Middle frontal gyrus (tissue), 1 donor: ENCODE results near the gene RALY.

Source experiments
- DNase-seq: peaks from one replicate; pipeline ENCODE4 v3.0.0-alpha.2; 2015; ENCODE audit warnings: low spot score; ENCODE audit errors: extremely low spot score

Gene RALY

DNA sequence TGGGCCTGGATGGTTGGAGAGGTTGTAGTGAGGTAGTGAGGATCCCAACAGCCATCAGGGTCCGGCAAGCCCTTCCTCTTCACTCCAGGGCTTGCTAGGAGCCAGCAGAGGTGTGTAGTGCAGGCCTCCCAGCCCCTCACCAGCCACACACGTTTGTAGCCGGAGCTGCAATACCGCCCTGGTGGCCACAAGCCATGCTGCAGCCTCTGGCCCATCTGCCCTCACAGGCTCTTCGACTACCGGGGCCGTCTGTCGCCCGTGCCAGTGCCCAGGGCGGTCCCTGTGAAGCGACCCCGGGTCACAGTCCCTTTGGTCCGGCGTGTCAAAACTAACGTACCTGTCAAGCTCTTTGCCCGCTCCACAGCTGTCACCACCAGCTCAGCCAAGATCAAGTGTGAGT lies 81.9 kb downstream of the RALY start:
- DNase-seq, result no peak

DNA sequence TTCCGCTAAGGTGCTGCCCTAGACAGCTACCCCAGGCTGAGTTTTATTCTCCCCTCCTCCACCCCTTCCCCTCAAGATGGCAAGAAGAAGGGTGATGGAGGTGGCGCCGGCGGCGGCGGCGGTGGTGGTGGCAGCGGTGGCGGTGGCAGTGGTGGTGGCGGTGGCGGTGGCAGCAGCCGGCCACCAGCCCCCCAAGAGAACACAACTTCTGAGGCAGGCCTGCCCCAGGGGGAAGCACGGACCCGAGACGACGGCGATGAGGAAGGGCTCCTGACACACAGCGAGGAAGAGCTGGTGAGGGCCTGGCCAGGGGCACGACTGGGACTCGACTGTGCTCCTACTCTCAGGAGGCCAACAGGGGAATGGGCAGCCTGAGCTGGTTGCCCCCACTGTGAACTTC lies 83.2 kb downstream of the RALY start:
- DNase-seq, result no peak

DNA sequence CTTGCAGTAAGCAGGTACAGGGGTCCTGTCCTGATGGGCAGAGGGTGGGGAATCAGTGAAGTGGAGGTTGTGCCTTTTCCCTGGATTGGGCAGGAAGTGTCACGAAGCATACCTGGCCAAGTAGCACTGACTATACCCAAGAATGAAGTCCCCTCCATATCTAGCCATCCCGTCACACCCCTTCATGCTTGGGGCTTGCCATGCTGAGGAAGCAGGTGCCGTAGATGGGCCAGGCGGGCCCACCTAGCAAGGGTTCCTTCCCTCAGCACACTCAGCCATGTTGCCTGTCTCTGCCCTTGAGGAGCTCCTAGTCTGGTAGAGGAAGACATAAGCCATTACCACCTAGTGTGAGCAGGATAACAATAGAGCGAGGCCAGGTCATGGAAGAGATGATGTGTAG lies 84.8 kb downstream of the RALY start:
- no peak for DNase-seq

DNA sequence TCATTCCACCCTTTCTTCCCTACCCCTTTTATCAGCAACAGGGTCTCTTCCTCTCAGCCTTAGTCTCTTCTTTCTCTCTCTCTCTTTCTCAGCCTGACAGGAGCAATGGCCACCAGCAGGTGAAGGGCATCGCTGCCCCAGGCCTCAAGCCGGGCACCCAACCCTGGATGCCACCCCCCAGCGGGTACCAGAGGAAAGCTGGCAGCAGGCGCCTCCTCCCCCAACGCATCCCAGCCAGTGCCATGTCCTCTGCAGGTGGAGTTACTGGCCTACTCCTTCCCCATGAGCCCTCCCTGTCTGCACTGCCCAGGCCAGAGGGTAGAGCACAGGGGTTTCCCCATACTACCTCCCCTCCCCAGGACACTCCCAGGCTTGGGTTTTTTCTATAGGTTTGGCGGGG lies 86.1 kb downstream of the RALY start:
- no peak for DNase-seq

DNA sequence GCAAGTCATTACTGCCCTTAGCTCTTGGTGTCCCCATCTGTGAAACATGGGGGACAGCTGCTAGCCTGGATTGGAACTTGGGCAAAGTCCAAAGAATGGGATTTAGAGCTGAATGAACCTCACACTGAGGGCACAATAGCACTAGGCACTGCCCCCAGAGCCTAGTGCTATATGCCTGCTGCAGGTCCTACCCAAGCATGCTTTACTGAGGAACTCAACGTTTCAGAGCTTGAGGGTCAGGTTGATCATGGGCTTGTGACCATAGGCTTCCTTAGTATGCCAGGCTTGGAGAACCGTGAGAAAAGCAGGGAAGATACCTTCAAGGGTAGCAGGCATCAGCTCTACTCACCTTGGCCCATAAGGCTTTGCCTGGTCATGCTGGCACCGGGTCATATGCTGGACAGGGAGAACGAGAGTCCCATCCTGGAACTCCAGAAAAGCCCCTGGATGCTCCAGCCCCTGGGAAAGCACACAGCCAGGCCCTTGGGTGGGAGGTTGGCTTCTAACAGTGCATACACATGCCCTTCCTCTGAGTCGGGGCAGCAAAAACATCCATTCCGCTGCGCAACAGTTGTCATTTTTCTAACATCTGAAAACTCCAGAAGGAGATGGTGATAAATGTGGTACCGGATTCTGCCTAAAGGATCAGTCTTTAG lies 88.6 kb downstream of the RALY start:
- no peak for DNase-seq

DNA sequence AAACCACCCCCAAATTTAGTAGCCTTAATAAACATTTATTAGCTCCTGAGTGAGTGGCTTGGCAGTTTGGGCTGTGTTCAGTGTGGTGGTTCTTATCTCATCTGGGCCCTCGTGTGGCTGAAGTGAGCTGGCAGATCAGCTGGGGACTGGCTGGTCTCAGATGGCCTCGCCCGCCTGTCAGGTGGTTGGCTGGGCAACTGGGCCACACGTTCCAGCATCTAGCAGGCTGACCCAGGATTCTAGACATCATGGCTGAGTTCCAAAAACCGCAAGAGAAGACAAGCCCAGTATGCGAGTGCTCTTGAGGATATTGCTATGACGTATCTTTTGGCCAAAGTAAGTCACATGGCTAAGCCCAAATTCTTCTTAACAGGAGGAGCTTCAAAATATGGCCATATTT lies 89.4 kb downstream of the RALY start:
- no peak for DNase-seq

DNA sequence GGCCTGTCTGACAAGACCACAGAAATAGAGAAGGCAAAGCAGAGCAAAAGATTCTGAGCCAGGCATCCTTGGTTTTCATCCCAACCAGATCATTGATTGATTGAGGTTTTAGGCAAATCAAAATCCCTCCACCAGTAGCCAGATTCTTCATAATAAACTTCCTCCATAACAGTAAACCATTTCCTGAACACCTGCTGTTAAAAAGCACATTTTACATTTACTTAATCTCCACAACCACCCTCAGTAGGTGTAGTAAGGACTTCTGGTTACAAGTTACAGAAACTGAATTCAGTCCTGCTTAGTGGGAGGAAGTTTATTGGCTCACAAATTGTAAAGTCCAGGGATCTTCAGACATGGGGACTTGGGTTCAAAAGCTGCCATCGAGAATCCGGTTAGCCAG lies 90.1 kb downstream of the RALY start:
- DNase-seq, result no peak

DNA sequence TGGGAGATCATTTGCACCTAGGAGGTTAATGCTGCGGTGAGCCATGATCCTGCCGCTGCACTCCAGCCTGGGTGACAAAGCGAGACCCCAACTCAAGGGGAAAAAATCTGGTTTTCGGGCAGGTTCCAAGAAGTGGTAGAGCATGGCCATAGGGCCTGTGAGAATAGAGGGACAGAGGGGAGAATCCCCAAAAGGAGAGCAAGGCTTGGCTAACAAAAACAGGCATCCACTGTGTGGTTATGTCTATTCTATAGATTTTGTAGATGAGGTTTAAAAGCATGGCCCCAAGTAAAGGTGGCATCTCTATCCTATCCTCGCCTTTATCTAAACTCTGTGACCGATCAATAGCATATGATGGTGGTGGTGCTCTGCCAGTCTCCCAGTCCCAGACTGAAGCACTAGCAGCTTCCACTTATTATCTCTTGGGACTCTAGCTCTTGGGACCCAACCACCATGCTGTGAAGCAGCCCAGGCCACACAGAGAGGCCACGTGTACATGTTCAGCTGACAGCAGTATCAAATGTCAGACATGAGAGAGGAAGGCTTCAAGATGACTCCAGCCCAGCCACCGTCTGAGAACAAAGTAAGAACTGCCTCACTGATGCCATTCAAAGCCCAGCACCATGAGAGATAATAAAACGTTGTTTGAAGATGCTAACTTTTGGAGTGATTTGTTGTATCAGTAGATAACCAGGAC lies 90.7 kb downstream of the RALY start:
- DNase-seq, result no peak

DNA sequence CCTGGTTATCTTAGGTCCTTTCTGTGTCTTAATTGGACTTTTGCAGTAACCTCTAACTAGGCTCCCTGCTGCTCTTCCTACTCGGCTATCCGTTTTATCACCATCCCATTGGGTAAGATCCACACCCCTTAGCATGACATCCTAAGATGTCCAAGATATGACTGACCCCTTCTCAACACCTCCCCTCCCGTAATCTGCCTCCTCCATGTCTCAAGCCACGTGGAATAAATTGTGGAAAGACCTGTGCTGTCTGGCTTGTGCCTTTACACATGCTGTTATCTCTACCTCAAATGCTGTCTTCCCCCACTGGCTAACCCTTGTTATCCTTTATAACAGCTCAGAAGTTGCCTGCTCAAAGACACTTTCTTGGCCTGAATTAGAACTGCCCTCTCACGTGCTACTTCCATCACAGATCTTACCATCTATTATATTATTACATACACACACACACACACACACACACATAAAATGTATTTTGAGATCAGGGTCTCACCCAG lies 91.9 kb downstream of the RALY start:
- DNase-seq, result no peak

DNA sequence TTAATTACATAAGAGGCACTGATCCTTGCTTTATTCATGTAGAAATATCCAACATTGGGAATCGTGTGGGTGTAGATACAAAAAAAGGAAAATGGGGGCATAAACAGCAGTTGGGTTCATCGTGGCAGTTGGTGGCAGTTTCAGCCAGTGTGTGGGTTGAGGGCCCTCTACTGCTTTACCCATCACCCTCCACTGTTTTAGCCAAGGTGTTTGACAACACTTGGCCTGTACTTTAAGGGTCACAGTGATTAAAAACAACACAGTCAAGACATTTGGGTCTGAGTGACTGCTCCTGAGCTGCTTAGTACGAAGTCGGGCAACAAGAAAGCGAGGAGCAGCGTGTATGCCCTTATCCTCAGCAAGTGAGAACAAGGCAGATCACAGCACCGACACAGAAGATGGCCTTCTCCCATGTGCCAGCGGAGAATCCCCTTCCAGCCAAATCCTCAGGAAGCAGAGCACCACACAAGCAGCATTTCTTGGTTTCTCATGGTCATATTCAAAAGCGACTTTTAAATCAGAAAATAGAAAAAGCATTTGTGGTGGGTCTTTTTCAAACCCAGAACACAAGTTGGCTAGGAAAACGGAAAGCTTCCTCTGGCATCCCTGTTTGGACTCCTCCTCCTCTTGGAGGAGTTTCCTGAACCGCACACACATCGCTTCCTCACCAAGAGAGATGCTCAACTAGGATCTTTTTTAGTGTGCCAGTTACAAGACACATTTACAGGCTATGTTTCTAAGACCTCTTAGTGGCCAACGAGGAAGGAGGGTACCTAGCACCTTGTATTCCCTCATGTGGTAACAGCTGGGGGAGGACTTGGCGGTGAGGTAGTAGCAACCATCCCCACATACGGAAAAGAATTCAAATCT lies 94.8 kb downstream of the RALY start:
- no peak for DNase-seq

DNA sequence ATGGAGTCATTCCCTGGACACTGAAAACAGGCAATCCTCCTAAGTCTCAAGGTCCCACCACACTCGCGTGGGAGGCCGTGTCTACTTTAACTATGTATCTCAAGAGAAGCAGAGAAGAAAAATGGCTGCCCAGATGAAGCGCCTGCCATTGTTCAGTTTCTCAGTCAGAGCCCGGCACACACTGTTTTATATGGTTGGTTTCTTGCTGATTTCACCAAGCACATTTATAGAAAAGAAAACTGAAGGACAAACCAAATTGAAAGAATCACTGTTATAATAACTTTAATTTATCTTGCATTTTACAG lies 95.4 kb downstream of the RALY start:
- no peak for DNase-seq

DNA sequence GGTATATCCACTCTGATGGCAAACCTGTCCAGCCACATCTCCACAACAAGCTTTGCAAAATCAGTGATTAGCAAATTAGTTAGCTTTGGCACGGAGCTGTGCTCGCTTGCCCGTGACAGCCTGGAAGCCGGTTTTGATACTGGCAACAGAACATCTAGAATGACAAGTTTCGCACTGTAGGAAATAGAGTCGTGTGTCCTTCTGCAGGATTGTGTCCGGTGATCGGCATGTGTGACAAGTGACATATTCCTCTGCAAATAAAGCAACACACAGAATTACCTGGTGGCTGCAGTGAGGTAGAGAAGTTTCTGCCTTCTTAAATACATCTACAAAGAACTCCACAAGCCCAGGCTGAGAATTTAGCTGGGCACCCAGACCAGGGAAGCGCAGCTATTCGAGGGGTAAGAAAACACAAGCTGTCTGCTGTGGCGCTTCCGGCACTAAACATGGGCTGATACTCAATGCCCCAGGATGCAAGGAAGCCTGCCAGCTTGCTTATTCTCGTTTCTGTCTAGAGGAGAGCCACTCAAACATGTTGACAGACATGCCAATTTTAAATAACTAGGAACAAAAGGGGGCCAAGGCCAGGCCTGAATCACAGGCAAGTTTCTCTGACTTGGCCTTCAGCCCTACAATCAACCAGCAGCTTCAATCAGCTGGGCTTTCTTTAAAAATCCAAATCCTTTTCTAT lies 96.1 kb downstream of the RALY start:
- no peak for DNase-seq

DNA sequence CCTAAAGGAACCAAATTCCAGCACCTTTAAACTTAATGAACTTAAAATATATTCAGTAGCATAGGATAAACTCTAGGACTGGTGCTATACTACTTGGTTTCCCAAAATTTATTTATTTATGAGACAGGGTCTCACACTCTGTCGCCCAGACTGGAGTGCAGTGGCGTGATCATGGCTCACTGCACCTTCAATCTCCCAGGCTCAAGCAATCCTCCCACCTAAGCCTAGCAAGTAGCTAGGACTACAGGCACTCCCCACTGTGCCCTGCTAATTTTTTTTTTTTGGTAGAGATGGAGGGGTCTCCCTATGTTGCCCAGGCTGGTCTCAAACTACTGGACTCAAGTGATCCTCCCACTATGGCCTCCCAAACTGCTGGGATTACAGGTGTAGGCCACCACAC lies 96.9 kb downstream of the RALY start:
- no peak for DNase-seq

DNA sequence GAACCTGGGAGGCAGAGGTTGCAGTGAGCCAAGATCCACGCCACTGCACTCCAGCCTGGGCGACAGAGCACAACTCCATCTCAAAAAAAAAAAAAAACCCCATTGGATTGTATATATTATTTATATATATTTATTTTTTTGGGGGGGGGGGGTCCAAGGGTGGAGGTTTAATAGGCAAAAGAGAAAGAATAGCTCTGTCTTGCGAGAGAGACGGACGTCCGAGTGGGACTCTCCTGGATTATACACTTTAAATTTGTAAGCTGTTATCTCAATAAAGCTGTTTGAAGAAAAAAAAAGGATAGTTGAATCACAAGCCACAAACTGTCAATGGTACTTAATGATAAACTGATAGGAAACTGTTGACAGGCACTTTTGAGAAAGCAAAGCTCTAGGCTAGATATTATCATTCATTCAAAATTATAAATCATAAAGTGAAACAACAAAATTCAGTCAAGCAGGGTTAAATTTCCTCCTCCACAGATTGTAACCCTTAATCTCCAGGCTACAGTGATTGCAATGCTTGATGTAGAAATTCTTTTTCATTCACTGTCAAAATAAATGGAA lies 98.0 kb downstream of the RALY start:
- no peak for DNase-seq

DNA sequence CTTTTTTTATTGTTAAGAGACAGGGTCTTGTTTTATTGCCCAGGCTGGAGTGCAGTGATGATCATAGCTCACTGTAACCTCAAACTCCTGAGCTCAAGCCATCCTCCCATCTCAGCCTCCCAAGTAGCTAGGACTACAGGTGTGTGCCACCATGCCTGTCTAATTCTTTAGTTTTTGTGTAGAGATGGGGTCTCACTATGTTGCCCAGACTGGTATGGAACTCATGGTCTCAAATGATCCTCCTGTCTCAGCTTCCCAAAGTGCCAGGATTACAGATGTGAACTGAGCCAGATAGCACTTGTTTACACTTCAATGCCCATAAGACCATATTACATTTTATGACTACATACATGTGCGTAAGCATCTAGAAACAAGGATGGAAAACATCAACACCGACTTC lies 100.2 kb downstream of the RALY start:
- DNase-seq, result no peak

DNA sequence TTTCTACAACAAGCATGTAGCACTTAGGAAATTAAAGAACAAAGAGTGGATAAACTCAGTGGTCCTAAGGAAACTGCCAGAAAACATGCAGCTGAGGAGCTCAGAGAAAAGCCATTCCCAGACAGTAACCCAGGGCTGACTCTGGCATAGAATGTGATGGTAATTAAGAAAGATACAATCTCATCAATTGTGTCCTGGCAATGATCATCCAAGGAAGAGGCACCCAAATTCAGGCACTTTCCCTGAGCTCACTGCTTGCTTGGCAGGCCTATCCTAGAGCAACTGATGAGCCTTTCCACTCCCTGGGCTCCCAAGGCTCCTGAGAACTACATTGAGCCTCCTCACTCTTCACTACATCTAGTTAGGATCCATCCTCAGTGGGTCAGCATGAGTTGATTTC lies 102.1 kb downstream of the RALY start:
- no peak for DNase-seq

DNA sequence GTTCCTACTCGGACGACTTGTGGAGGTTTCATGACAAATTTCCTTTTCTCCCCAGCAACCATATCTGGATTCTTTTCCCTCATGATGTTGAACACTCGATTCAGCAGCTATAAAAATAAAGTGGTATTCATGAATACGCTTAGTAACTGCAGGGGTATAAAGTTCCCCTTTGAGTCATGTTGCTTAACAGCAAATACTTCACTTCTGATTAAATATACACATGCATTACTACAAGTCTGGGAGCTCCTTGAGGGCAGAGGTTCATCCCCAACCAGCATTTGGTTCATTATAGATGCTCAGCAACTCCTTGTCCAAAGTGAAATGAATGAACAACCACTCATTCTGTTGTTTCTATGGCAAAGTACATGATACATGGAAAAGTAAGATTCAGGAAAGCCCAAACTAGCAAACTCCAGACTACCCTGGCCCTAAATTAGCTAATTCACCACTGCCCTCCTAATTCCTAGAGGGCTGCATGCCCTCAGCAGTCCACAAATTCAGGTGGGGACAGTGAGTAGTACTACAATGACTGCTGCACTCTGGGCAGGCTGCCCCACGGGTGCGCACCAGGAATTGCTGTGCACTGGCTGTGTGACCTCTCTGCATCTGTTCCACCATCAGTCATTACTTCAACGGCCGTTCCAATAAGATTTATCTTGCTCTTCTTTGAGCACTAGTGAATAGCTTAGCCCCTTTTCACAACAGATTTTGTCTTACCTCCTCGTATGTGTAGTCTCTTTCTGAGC lies 103.2 kb downstream of the RALY start:
- no peak for DNase-seq

DNA sequence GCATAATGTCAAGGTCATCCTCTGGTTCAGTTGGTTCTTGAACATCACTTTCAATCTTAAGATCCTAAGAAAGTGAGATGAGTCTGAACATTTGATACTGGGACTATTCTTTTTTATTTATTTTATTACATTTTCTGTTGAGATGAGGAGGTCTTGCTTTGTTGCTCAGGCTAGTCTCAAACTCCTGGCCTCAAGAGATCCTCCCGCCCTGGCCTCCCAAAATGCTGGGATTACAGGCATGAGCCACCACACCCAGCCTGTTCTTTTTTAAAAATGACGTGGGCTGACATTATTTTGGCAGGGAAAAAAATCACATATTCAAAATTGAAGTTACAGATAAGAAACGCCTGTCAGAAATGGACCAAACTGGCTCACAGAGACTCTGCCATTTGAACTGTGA lies 104.9 kb downstream of the RALY start:
- no peak for DNase-seq

DNA sequence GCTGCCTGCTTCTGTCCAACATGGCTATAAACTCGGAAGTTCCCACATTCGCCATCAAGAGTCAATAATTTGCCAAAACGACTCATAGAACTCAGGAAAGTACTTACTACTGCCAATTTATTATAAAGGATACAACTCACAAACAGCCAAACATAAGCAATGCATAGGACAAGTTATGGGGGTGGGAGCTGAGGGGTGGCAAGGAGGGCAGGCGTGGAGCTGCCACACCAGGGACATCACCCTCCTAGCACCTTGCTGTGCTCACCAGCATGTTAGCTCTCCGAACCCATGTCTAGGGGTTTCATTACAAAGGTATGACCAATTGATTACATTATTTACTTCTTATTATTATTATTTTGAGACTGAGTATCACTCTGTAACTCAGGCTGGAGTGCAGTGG lies 106.0 kb downstream of the RALY start:
- no peak for DNase-seq

DNA sequence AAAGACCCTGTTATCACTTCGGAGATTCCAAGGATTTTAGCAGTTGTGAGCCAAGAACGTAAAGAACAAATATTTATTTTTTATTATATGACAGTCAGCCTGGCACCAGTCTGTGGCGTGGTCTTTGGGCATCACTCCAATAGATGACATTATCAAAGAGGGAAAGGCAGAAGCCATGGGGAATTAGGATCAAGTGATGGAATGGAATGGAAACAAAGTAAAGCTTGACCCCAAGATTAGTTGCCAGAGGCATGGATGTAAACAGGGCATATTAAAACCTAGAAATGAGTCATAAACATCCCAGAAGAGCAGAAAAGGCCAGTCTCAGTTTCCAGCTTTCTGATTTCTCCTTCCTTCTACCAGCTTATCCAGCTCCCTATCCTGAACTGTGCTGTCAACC lies 106.9 kb downstream of the RALY start:
- DNase-seq, result no peak

DNA sequence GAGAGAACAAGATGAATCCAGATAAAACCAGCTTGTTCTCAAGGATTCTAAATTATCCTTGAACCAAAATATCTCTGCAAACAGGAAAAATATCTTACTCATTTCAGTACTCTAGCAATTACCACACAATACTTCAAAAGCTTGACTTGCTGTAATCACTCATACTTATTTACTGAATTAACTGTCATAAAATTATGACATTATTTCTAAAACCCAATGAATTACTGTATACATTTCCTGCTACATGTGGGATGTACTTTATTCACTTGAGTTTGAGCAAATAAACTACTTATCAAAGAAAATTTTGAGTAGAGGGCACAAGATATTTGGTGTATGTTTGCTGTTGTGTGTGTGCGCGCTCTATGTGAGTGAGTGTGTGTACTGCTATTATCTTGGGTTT lies 108.6 kb downstream of the RALY start:
- DNase-seq, result no peak
